ENCODE results near the gene DCTN2.
"Not testable (repeated sequence)": the region's sequence is repeated elsewhere in the genome, so short reads cannot be mapped to it uniquely, and the experiment has no call there.

DCTN2 gene

GRCh38 chr12:57512665-57513064, 34.3 kb downstream of the DCTN2 start:
- no peak for TF ChIP-seq CTCF (IDR thresholded peaks at IDR 0.05; ENCODE audit: borderline replicate concordance, control extremely low read depth, extremely low read depth, insufficient read depth, missing control alignments)
- DNase-seq (ENCODE audit: low spot score), result no peak
- in situ Hi-C loops (cut with MboI; ENCODE audit: low sequenced_read_pairs, unreplicated experiment), result no loop called here

DNA sequence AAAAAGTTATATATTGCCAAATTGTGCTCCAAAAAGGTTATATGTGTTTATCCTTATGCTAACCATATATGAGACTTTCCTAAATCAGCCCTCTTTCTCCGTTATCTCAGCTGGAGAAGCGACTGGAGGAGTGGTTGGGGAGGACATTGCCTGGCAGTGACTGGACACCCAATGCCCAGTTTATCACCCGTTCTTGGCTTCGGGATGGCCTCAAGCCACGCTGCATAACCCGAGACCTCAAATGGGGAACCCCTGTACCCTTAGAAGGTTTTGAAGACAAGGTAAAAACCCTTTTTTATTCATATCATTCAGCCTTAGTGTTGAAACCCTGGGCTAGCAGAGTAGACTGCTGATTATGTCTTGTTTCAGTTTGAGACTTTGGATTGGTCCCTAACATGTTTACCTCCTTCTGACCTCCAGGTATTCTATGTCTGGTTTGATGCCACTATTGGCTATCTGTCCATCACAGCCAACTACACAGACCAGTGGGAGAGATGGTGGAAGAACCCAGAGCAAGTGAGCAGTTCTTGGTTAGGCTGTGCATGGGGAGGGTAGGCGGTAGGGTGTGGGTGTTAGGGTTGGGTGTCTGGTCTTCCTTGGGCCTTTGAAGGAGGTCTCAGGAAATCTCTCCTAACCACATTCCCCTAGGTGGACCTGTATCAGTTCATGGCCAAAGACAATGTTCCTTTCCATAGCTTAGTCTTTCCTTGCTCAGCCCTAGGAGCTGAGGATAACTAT, 35.2 kb downstream of the DCTN2 start:
- in situ Hi-C loops (cut with MboI; ENCODE audit: low sequenced_read_pairs, unreplicated experiment), result no loop called here
- no peak for TF ChIP-seq CTCF (IDR thresholded peaks at IDR 0.05; ENCODE audit: borderline replicate concordance, control extremely low read depth, extremely low read depth, insufficient read depth, missing control alignments)

GRCh38 chr12:57511161-57511560, 35.8 kb downstream of the DCTN2 start:
- no peak for TF ChIP-seq CTCF (IDR thresholded peaks at IDR 0.05; ENCODE audit: borderline replicate concordance, control extremely low read depth, extremely low read depth, insufficient read depth, missing control alignments)
- DNase-seq (ENCODE audit: low spot score), result no peak
- in situ Hi-C loops (cut with MboI; ENCODE audit: low sequenced_read_pairs, unreplicated experiment), result no loop called here

More for the DNA sequence above, 35.2 kb downstream of the DCTN2 start:
- no peak for DNase-seq (ENCODE audit: low spot score)

- DNase-seq (ENCODE audit: low spot score); in situ Hi-C loops (cut with MboI; ENCODE audit: low sequenced_read_pairs, unreplicated experiment): not testable (repeated sequence)
These were observed 39.2 kb downstream of the DCTN2 start for GRCh38 chr12:57507796-57508195.

GRCh38 chr12:57506541-57506940, 40.5 kb downstream of the DCTN2 start:
- in situ Hi-C loops (cut with MboI; ENCODE audit: low sequenced_read_pairs, unreplicated experiment), result not testable (repeated sequence)

DNA sequence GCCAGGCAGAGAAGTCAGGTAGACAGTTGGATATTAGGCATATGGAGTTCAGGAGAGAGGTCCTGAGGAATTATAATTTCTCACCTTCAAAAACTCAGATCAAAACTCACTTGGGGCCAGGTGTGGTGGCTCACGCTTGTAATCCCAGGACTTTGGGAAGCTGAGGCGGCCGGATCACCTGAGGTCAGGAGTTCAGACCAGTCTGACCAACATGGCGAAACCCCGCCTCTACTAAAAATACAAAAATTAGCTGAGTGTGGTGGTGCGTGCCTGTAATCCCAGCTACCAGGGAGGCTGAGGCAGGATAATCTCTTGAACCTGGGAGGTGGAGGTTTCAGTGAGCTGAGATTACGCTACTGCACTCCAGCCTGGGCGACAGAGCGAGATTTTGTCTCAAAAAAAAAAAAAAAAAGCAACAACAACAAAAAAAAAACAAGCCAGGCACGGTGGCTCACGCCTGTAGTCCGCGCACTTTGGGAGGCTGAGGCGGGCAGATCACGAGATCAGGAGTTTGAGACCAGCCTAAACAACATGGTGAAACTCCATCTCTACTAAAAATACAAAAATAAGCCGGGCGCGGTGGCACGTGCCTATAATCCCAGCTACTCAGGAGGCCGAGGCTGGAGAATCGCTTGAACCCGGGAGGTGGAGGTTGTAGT, 44.6 kb downstream of the DCTN2 start:
- in situ Hi-C loops (cut with MboI; ENCODE audit: low sequenced_read_pairs, unreplicated experiment); DNase-seq (ENCODE audit: low spot score): not testable (repeated sequence)

More at GRCh38 chr12:57506541-57506940, 40.5 kb downstream of the DCTN2 start:
- not testable (repeated sequence) for DNase-seq (ENCODE audit: low spot score)

GRCh38 chr12:57500213-57500612, 46.8 kb downstream of the DCTN2 start:
- TF ChIP-seq CTCF (IDR thresholded peaks at IDR 0.05; ENCODE audit: borderline replicate concordance, control extremely low read depth, extremely low read depth, insufficient read depth, missing control alignments), result no peak
- no peak for DNase-seq (ENCODE audit: low spot score)
- in situ Hi-C loops (cut with MboI; ENCODE audit: low sequenced_read_pairs, unreplicated experiment), result no loop called here

GRCh38 chr12:57498571-57498970, 48.4 kb downstream of the DCTN2 start:
- in situ Hi-C loops (cut with MboI; ENCODE audit: low sequenced_read_pairs, unreplicated experiment), result no loop called here
- DNase-seq (ENCODE audit: low spot score), result no peak
- TF ChIP-seq CTCF (IDR thresholded peaks at IDR 0.05; ENCODE audit: borderline replicate concordance, control extremely low read depth, extremely low read depth, insufficient read depth, missing control alignments), result no peak
